GM13977 (cell line): Measurements from ENCODE around the gene SUPT16H.
A peak's percentile ranks its signal among the peaks of the same experiment; 100 is the strongest.
"Not testable (repeated sequence)": the region's sequence is repeated elsewhere in the genome, so short reads cannot be mapped to it uniquely, and the experiment has no call there.

Experiments
- DNase-seq: peaks from one replicate; pipeline ENCODE4 v3.0.0; 2012; ENCODE audit warnings: low spot score
- in situ Hi-C: fragments of 300-500 bp; cut with MboI; formaldehyde crosslinking; loops from one replicate; pipeline ENCODE4 v1.12.0; 2022; ENCODE audit warnings: low sequenced_read_pairs, low pct_unique_long_range_greater_than_20kb, mixed read lengths, inconsistent platforms; ENCODE audit not compliant: unreplicated experiment
- TF ChIP-seq, protein P1 (sequence below): IDR thresholded peaks from 2 replicates; pipeline ENCODE4 v1.5.1; 2012; ENCODE audit warnings: mild to moderate bottlenecking, control low read depth; ENCODE audit not compliant: insufficient read depth; ENCODE audit errors: extremely low read depth, missing control alignments

Gene SUPT16H

DNA sequence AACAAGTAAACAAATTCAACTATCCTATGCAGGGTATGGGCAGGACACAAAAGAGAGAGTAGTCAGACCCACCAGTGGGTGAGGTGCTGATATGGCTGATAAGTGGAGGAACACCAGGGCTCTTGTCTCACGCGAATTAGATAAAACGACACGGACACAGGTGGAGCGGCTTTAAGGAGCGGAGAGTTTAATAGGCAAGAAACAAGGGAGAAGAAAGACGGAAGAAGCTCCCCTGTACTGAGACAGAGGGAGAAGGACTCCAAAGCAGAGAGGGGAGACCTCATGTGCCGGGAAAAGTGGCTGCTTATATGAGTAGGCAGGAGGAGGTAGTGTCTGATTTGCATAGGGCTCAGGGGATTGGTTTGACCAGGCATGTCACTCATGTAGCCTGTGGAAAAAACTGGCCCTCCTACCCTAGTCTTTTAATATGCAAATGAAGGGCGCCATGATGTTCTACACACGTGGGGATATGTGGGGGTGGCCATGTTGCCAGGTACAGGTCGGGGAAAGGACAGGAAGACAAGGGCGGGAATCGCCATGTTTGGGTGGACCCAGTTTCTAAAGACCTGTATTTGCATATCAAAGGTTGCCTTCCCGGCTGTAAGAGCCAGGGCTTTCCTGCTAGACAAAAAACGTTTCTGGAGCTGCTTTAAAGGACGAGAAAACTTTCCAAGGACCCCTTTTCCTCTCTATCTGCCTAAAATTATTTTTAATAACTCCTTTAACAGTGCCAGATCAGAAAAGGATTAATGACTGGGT lies 75.2 kb downstream of the SUPT16H start:
- in situ Hi-C loops = no loop called here
- DNase-seq = peak; percentile 72
- TF ChIP-seq, protein P1, sequence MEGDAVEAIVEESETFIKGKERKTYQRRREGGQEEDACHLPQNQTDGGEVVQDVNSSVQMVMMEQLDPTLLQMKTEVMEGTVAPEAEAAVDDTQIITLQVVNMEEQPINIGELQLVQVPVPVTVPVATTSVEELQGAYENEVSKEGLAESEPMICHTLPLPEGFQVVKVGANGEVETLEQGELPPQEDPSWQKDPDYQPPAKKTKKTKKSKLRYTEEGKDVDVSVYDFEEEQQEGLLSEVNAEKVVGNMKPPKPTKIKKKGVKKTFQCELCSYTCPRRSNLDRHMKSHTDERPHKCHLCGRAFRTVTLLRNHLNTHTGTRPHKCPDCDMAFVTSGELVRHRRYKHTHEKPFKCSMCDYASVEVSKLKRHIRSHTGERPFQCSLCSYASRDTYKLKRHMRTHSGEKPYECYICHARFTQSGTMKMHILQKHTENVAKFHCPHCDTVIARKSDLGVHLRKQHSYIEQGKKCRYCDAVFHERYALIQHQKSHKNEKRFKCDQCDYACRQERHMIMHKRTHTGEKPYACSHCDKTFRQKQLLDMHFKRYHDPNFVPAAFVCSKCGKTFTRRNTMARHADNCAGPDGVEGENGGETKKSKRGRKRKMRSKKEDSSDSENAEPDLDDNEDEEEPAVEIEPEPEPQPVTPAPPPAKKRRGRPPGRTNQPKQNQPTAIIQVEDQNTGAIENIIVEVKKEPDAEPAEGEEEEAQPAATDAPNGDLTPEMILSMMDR = no peak

DNA sequence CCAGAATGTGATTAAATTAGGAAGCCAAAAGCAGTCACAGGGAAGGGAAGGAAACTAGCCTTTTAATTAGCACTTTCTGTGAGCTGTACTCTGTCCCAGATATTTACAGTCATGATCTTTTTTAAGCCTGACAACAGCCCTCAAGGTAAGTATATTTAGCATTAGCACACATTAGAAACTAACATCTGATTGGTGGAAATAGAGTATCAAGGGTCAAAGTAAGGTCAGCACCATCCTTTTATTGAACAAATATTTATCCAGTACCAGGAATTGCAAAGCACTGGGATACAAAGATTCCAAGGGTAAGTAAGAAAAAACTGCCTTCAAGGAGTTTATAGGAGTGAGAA lies 75.7 kb downstream of the SUPT16H start:
- TF ChIP-seq, protein P1 = no peak
- in situ Hi-C loops = no loop called here
- peak; percentile 45 for DNase-seq

DNA sequence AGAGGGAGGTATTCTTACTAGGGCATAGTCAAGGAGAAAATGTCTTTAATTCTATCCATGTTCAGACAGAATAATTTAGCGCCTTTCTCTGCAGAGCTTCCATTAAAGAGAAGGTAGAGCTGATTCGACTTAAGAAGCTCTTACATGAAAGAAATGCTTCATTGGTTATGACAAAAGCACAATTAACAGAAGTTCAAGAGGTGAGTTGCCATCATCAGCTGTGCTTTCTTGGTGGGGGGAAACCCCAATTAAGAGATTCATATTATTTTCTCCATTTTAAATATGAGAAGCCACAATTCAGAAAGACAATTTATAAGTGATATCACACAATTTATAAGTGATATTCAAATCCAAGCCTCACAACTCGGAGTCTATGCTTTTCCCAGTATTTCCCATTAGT lies 76.2 kb downstream of the SUPT16H start:
- in situ Hi-C loops = no loop called here
- TF ChIP-seq, protein P1 = no peak
- peak; percentile 43 for DNase-seq

DNA sequence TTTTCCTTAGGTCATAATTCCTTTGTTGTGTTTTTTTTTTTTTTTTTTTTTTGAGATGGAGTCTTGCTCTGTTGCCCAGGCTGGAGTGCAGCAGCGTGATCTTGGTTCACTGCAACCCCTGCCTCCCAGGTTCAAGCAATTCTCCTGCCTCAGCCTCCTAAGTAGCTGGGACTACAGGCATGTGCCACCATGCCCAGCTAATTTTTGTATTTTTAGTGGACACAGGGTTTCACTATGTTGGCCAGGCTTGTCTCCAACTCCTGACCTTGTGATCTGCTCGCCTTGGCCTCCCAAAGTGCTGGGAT lies 81.0 kb downstream of the SUPT16H start:
- DNase-seq, in situ Hi-C loops: not testable (repeated sequence)

DNA sequence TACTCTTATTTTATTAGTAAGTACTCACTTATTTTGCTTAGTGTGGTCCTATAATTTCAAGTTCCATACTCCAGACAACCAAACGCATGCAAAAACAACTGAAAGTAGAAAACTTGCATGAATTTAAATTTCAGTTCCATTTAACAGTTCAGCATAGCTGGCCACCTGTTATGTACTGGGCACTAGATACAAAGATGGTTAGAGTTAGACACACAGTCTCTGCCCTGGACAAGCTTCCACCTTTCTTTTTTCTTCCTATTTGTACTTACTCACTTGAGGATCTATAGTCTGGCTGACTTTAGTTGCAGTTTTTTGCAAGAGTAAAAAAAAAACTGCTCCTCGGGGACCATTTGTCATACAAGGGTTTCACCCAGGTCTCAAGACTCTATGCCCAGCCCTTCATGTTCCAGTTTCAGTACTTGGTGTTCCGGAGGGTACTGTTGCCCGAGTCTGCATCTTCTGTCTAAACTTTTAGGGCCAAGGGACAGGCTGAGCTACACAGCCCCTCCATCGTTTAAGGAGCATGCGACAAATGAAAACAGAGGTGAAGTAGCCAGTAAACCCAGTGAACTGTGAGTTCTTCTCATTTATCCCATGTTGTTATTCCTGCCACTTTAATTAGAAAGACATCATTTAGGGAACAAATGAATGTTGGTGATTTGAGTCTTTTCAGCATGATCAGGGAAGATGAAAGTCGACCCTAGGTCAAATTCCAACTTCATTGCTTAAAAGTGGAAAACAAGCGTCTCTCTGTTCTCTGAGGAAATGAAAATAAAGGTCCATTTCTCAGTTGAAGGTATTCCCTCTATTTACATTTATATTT lies 81.6 kb downstream of the SUPT16H start:
- in situ Hi-C loops = no loop called here
- no peak for DNase-seq
- TF ChIP-seq, protein P1 = no peak
